ENCODE data around the gene LYSMD1. TPM values are rescaled to one million over a fixed set of nuclear protein-coding genes. Genes with fewer than 3 reads are reported as not detected.

LYSMD1 gene
- polyA plus RNA-seq, 3 donors from 2014 or later: 0.29 TPM; not detected in 2

DNA sequence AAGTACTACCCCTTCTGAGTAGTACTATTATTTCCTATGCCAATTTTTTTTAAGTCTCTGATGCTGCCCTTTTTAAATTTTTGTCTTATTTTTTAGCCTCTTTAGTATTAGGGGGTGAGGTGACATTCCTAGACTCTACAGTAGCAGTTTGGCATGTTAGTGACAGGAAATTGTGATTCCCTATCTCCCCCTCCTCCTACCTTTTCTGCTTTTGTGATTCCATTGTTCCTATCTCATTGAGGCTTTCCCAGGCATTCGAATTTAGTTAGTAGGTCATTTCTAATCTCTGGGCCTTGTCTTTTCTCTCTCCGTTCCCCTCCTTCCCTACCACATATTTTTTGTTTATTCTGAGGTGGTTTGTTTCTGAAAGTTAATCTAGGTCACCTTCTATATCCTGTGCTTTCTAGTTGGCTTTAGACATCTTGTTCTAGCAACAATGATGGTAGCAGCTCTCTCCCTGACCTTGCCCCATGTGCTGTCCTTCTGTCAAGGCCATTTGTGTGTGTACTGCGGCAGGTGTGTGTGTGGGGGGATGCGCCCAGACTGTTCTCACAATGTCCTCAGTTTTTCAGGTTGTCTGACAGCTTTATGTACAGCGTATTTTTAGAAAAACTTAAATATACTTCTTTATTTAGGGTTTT lies 40.8 kb downstream of the LYSMD1 start:
- no peaks in the 10 kb centered on the region for H3K9me3 Mint-ChIP-seq
- peaks cover 8 to 26% (median 18%) of the 10 kb centered on the region in 3 donors for H3K36me3 Mint-ChIP-seq
- H3K4me3 Mint-ChIP-seq: no peak overlapping the region
- H3K27ac Mint-ChIP-seq: no peak overlapping the region
- peaks cover 0 to 2% (median 0%) of the 10 kb centered on the region in 3 donors for H3K27me3 Mint-ChIP-seq (ENCODE audit: low read depth in 3 of 3)
- no peak for DNase-seq
- H3K4me1 Mint-ChIP-seq: no peaks in the 10 kb centered on the region

- Mint-ChIP-seq H3K9me3 (no peaks in the 10 kb centered on the region), H3K36me3 (peaks cover 13 to 18% (median 16%) of the 10 kb centered on the region in 3 donors), H3K4me3 (no peak overlapping the region), H3K4me1 (no peaks in the 10 kb centered on the region), H3K27ac (no peak overlapping the region), H3K27me3 (ENCODE audit: low read depth in 3 of 3) (no peaks in the 10 kb centered on the region)
- no peak for DNase-seq
These were observed 51.8 kb downstream of the LYSMD1 start for GRCh38 chr1:151113877-151114276.

Other genes starting within 250 kb of the LYSMD1 start
- gene SETDB1, start 239.5 kb downstream of the LYSMD1 start, polyA plus RNA-seq: 10 to 100 TPM; 11.7 to 20.9 (median 15.3) TPM
- gene CERS2, start 191.1 kb downstream of the LYSMD1 start, polyA plus RNA-seq: 100 to 1,000 TPM; 138 to 200 (median 168) TPM
- not detected for gene ANXA9, start 183.6 kb downstream of the LYSMD1 start, polyA plus RNA-seq
- 1 to 10 TPM; 2.1 to 5.1 (median 3.6) TPM for gene MINDY1, start 159.0 kb downstream of the LYSMD1 start, polyA plus RNA-seq
- 10 to 100 TPM; 35.6 to 53.3 (median 40.1) TPM for gene PRUNE1, start 157.5 kb downstream of the LYSMD1 start, polyA plus RNA-seq
- under 1 TPM in 1 of 3 donors, not detected in 2; 0.18 TPM for gene BNIPL, start 129.3 kb downstream of the LYSMD1 start, polyA plus RNA-seq
- 1 to 10 TPM; 4.0 to 7.0 (median 4.3) TPM for gene C1orf56, start 118.2 kb downstream of the LYSMD1 start, polyA plus RNA-seq
- 100 to 1,000 TPM; 129 to 177 (median 150) TPM for gene CDC42SE1, start 106.3 kb downstream of the LYSMD1 start, polyA plus RNA-seq
- gene MLLT11, start 105.5 kb downstream of the LYSMD1 start, polyA plus RNA-seq: 1 to 10 TPM; 4.2 to 7.9 (median 6.0) TPM
- 10 to 100 TPM in 1 of 3 donors, 1 to 10 TPM in 2; 5.1 to 14.2 (median 5.7) TPM for gene GABPB2, start 95.1 kb downstream of the LYSMD1 start, polyA plus RNA-seq
- gene SEMA6C, start 19.3 kb downstream of the LYSMD1 start, polyA plus RNA-seq: 1 to 10 TPM in 1 of 3 donors, under 1 TPM in 2; 0.23 to 1.5 (median 0.54) TPM
- 10 to 100 TPM; 25.9 to 69.2 (median 32.0) TPM for gene TNFAIP8L2, start 9.3 kb downstream of the LYSMD1 start, polyA plus RNA-seq
- 100 to 1,000 TPM in 1 of 3 donors, 10 to 100 TPM in 2; 79.4 to 122 (median 96.4) TPM for gene SCNM1, start 242 bp upstream of the LYSMD1 start, polyA plus RNA-seq
- gene TMOD4, start 10.1 kb upstream of the LYSMD1 start, polyA plus RNA-seq: 1 to 10 TPM in 1 of 3 donors, not detected in 2; 1.3 TPM
- gene VPS72, start 24.3 kb upstream of the LYSMD1 start, polyA plus RNA-seq: 100 to 1,000 TPM in 1 of 3 donors, 10 to 100 TPM in 2; 68.7 to 102 (median 75.5) TPM
- gene PIP5K1A, start 32.6 kb upstream of the LYSMD1 start, polyA plus RNA-seq: 10 to 100 TPM; 13.6 to 20.1 (median 15.8) TPM
- gene PSMD4, start 88.8 kb upstream of the LYSMD1 start, polyA plus RNA-seq: 100 to 1,000 TPM; 246 to 364 (median 282) TPM
- 1 to 10 TPM in 2 of 3 donors, under 1 TPM in 1; 0.11 to 1.8 (median 1.5) TPM for gene ZNF687, start 116.4 kb upstream of the LYSMD1 start, polyA plus RNA-seq
- gene PI4KB, start 161.5 kb upstream of the LYSMD1 start, polyA plus RNA-seq: 10 to 100 TPM; 35.1 to 65.7 (median 57.9) TPM
- 10 to 100 TPM; 30.0 to 37.8 (median 37.1) TPM for gene RFX5, start 181.3 kb upstream of the LYSMD1 start, polyA plus RNA-seq
- not detected for gene SELENBP1, start 206.8 kb upstream of the LYSMD1 start, polyA plus RNA-seq
- gene PSMB4, start 233.7 kb upstream of the LYSMD1 start, polyA plus RNA-seq: 10 to 100 TPM; 64.4 to 90.7 (median 71.4) TPM